HG02973 (cell line): ENCODE data around the gene VWA8.
"Not testable (repeated sequence)": the region's sequence is repeated elsewhere in the genome, so short reads cannot be mapped to it uniquely, and the experiment has no call there.

ENCODE experiments used
- ATAC-seq: cut with Tn5 transposase; IDR thresholded peaks from one replicate; pipeline ENCODE4 v1.9.1; 2021; ENCODE audit warnings: moderate library complexity; ENCODE audit not compliant: unreplicated experiment

Gene VWA8

DNA sequence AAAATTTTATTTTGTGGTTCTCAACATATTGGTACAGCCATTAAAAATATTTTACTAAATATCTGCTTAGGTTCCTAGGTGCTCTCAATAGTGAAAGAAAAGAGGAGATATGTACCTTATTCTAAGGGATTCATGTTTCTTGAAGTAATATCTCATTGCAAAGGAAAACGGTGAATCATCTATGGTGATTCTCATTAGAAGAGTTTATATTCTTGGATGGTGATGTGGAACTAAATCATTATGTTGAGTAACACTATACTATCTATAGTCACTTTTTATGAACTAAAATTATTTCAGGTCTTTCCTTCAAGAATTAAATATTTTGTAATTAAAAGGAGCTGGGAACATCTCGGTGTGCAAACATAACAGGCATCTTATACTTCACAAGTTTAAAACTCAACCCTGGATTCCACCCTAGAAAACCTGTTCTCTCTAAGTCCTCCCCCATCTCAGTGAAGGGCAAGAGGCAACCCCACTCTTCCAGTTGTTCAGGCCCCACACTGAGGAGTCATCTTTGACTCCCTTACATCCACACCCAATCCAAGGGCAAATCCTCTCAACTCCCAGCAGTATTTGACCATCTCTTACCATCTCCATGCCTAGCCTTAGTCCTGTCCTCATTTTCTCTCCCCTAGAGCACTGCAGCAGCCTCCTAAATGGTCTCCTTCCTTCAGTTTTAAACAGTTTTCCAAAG is 363.4 kb downstream of the VWA8 start:
- no peak for ATAC-seq

DNA sequence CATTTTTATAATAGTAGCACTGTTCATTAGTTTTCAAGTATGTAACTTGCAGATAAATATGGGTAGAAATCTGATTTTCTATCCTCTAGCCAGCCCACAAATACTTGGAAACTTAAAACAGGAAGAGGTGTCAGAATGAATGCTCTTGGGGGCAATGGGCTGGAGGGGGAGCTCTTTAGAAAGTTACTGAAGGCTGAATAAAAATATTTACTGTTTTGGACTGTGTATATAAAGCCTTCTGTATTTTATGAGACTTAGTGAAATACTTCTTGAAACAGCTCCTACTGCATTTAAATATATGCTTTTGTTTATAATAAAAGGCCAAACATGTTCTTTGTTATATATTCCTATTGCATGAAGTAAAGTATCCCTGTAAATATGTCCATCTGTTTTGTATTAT is 364.7 kb downstream of the VWA8 start:
- ATAC-seq: no peak

DNA sequence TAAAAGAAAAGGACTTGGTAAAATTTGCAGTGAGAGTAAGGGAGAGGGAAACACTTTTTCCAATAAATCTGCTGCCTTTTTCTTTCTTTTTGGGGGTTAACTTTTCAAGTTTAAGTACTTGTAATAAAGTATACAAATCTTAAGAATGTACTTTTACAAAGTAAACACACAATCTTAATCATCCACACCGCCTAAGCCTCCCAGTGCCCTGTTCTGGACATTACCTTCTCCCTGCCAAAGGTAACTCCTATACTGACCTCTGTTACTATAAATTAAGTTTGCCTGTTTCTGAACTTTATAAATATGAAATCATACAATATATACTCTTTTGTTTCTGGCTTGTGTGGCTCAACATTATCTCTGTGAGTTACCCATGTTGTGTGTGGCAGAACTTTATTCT is 365.6 kb downstream of the VWA8 start:
- ATAC-seq: no peak

DNA sequence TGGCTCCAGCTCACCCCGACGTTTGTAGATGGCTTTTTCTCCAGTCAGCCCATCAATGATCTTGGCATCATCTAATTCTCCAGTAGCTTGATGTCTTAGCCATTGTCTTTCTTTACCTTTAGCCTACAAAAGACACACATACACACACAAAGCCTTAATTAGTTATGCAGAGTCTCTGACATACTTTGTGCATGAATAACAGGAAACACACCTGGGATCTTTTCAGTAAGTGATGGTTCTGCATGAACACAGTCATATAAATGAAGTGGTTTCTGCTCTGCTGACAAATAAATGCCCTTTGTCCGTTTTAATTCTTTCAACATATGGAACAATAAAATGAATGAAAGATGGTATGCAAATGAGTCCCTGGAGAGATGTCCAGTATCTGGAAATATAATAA is 370.3 kb downstream of the VWA8 start:
- no peak for ATAC-seq

DNA sequence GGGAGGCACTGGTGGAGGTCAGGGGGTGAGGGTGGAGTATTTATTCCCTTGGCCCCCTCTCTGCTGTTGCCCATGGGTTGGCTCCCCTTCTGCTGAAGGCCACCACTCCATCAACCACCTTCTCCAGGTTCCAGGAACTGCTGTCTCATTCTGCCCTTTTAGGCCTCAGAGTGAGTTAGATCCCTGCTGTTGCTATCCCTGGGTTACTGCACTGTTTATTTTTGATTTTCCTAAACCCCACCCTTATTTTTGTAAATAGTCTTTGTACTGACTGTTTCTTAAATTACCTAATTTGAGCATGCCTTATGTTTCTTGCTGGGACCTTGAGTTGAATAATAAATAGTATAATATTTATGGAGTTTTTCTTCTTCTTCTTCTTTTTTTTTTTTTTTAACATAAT is 370.8 kb downstream of the VWA8 start:
- no peak for ATAC-seq

DNA sequence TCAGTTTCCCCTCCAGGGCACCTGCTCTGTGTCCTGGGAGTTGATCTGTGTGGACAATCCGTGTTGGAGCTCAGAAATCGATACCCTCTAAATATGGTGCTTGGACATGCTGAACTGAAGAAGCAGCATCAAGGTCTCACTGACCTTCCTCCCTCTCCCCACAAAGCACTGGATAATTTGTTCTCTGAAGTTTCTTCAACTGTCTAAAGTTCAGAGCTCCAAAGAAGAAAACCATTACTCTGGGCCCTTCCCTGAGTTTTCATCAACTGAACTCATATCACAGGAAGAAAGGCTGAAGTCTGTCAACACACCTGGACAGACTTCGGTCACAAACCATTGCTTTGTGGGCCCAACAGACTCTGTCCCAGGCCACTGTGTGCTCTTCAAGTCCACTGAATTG is 371.5 kb downstream of the VWA8 start:
- ATAC-seq: no peak

DNA sequence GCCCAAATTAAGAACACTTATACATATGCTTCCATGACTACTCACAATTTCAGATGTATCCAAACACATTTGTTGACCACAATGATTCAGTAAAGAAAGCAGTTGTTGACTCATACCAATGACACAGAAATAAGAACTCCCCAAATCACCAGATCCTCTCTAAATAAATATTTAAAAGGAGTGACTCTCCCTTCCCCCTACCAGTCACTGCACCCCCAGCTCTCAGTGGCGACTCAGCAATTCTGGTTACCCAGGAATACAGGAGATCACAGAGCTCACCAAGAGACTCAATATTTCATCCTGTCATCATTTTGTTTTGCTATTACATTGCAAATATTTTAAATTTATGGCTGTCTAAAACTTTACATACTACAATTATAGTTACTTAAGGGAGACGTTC is 372.0 kb downstream of the VWA8 start:
- ATAC-seq: no peak

DNA sequence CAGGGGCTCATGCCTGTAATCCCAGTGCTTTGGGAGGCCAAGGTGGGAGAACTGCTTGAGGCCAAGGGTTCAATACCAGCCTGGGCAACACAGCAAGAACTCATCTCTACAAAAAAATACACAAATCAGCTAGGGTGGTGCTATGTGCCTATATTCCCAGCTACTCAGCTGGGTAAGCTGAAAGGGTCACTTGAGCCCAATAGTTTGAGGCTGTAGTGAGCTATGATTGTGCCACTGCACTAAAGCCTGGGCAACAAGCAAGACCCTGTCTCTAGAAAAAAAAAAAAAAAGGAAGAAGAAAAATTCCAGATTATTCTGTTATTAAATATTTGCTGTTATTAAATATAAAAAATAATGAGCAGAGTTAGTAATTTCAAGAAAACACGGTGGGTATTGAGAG is 372.5 kb downstream of the VWA8 start:
- no peak for ATAC-seq

DNA sequence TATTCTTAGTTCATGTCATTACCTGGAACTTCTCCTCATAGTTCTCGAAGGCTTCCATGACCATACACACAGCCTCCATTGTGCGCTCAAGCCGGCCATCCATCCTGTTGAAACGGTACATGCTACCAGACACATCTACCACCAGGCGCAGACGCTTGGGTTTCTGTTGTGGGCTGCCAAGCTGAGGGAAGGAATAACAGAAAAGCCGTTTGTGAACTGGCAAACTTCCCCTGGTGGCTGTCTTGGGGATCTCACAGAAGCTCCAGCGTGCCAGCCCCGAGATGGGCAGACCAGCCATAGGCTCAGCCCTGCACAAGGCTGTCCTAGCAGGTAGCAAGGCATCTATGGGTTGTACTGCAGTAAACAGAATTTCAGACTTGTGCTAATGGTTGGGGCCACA is 373.4 kb downstream of the VWA8 start:
- ATAC-seq: no peak

DNA sequence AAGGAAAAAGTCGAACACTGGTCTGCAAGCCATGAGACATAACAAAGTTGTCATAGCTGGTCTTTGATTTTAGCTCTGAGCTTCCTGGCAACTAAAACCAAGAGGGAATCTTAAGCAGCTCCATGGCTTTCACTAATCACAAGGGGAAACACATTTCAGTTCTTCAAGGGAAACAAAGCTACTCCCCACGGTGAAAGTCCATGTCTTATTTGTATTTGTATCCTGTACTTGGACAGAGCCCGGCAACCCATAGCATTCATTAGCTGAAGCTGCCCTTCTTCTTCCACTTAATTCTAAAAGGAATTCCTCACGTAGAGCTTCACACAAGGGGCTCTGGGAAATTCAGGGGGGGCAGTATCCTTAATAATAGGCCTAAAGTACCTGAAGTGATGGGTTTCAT is 374.7 kb downstream of the VWA8 start:
- ATAC-seq: no peak

DNA sequence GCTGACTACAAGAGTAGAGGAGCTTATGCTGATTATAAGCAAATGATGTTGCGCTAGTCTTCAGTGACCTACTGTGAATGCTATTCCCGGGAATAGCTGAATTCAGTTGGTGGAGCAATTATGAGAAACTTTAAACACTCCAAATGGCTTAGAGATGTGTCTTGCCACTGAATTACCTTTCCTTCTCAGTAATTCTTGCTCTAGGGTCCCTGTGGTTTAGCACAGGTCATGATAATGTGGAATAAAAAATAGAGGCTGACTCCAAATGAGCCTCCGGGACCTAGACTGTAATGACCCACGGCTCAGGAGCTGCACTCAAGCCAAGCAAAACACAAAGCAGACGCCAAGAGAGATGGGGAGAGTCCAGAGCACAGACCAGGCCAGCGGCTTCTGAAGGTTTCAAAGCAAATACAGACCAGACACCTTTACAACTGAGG is 378.9 kb downstream of the VWA8 start:
- no peak for ATAC-seq

DNA sequence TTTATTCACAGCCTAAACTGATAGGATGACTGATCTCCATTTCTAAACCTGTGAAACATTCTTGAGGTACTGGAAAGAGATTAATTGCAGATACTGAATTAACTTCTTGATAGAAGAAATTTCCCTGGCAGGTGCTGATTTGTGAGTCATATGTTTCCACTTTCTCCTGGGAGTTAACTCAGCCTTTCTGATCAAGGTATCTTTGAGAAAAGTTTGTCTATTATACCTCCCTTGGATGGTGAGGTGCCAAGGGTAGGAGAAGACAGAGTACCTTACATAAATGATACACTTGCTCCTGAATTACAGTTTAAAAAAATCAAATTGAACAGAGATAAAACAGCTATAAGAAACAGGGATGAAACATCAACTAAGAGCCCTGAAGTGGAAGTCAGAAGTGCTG is 380.6 kb downstream of the VWA8 start:
- no peak for ATAC-seq

DNA sequence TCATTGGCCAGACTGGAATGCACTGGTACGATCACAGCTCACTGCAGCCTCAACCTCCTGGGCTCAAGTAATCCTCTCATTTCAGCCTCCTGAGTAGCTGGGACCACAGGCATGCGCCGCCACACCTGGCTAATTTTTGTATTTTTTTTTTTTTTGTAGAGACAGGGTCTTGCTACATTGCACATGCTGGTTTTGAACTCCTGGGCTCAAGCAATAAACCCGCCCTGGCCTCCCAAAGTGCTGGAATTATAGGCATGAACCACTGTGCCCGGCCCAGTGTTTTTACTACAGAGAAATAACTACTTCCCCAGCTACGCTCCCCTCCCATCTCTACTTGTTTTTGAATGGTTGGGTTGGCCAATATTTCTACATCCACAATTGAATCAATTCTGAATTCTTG is 381.0 kb downstream of the VWA8 start:
- no peak for ATAC-seq

DNA sequence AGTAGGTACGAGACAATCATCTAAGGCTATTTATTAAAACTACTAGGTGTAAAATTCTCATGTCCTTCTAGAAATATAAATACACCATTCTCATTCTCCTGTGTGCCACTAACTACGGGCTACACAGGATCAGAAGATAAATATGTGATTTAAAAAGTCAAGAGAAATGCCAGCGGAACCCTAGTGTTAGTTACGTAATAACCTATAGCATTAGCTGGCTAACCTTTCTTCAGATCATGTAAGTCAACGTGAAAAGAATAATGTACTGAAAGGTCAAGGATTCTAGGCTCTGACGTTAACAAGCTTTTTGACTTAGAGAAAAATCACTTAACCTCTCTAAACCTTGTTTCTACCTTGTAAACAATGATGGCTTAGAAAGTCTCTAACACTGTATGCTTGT is 381.7 kb downstream of the VWA8 start:
- ATAC-seq: no peak

DNA sequence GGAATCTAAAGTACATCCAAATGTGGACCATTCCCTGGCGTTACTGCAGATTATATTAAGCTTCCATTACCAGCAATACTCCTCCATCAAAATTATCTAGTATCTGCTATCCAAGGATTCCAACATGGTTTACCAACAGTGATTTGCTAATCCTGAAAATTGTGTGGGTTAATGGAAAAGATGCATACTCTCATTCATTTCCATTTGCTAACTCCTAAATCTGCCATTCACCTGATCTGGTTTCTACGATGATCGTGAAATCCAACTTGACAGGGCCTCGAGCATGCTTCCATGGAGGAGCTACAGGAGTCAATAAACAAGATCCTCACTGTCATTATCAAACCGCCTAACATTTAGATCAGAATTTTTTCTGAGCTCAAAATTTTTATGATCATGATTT is 382.5 kb downstream of the VWA8 start:
- no peak for ATAC-seq

DNA sequence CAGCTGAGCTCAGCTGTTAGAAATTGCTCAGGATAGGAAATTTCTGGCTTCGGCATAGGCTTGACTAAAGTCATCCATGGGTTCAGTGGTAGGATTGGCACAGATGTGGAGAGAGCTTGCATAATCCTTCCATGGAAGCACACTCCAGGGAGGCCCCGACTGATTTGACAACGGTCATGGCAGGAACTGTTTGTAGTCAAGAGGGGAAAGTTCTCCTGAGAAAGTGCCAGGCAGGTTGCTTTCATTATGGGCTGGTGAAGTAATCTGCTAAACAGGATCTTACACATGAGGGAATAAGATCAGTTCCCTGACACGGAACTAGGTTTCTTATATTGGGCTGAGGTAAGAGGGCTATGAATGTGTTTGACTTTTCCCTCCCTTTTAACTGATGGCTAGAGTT is 383.5 kb downstream of the VWA8 start:
- no peak for ATAC-seq

DNA sequence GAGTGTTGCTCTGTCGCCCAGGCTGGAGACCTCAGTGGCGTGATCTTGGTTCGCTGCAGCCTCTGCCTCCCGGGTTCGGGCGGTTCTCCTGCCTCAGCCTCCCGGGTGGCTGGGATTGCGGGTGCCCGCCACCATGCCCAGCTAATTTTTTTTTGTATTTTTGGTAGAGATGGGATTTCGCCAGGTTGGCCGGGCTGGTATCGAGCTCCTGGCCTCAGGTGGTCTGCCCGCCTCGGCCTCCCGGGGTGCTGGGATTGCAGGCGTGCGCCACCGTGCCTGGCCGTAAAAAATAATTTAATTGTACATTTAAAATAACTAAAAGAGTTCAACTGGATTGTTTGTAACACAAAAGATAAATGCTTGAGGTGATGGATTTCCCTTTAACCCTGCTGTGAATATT is 387.3 kb downstream of the VWA8 start:
- not testable (repeated sequence) for ATAC-seq

DNA sequence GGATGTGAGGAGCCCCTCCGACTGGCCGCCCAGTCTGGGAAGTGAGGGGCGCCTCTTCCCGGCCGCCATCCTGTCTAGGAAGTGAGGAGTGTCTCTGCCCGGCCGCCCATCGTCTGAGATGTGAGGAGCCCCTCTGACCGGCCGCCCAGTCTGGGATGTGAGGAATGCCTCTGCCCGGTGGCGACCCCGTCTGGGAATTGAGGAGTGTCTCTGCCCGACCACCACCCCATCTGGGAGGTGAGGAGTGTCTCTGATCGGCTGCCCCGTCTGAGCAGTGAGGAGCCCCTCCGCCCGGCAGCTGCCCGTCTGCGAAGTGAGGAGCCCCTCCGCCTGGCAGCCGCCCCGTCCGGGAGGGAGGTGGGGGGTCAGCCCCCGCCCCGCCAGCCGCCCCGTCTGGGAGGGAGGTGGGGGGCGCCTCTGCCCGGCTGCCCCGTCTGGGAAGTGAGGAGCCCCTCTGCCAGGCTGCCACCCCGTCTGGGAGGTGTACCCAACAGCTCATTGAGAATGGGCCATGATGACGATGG is 389.0 kb downstream of the VWA8 start:
- not testable (repeated sequence) for ATAC-seq

DNA sequence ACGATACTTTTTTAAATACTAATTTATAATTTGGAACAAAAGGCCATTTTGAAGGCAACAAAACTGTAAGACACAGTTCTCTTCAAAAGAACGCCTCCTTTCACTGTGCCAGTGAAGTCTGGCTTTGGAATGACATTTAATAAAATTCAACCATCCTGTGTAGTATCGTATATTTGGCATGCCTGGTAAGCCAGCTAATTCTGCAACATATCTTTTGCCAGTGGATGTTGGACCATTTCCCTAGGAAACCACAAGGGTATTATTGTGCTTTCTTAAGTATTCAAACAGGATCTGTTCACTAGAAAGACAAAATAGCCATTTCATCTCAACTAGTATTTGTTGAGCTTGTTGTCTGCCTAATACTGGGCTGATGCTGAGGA is 391.9 kb downstream of the VWA8 start:
- ATAC-seq: no peak

DNA sequence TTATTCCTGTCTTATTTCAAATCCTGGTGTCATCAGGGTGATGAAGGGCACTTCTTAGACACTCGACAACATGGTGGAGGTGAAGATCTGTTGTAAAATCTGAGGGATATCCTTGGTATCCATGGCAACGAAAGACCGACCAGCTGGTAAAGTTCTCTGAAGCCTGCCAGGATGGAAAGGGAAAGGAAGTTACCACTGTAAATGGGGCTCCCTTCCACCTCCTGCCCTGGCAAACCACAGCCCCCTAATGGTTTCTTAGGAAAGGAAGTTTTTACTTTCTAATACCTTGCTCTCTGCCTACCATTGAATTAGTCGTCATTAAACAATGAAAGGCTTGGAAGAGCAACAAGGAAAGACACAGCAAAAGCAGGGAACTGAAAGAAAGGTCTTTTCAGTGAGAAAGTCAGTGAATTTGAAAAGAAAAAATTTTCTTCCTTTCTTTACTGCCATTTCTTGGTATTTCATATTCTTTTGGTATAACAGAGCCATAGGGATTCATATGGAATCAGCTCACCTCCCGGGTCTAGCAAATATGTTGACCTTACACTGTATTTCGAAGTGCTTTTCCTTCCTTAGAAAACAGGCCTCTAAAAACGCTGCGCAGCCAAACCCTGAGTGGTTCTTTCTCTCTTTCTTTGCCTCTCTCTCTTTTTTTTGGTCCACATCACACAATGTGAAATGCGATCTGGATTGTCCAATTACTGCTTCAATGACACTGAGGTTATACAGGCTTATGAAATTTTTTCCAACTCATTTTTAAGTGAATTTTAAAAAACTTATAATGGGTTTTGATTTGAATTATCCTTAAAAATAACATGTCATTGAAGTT is 392.6 kb downstream of the VWA8 start:
- ATAC-seq: no peak

DNA sequence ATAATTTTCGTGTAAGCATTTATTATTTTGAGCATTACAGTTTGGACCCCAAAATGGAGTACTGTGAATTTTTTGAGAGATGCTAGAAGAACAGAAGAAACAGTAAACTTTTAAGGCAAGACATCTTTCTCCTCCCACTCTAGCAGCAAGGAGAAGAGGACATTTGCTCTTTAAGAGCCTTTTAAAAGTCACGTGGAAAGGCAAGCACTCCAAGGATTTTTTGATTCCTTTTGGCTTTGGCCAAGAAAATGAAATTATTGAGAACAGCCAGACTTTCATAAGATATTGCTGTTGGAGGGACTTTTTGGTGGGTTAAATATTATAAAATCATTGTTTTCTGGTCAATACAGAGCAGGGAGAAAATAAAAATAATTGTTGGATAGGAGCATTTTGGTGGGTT is 393.5 kb downstream of the VWA8 start:
- ATAC-seq: no peak

DNA sequence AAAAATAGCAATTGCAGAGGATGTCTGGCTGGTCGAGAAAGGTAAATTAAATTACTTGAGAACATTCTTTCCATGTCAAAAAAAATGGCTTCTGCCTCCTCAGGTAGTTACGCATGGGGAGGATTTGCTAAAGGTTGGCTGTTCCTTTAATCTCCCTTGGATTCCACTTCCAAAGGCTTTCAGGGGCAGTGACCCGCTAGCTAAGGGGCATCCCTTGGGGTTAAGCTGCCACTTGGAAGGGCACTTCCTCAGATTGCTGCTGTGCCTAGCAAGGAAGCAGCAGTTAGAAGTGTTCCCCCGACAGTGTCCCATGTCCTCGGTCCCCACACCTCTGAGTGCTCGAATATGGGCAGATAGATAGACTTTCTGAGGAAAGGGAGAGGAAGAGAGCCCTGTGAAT is 395.1 kb downstream of the VWA8 start:
- ATAC-seq: no peak
